GM10266 (cell line): ENCODE data around the gene ABCG5.

Source experiments
- DNase-seq: peaks from one replicate; pipeline ENCODE4 v3.0.0; 2012; ENCODE audit errors: extremely low spot score
- CTCF ChIP-seq: IDR thresholded peaks from 2 replicates; pipeline ENCODE4 v1.5.1; 2012; ENCODE audit warnings: mild to moderate bottlenecking, low read depth; ENCODE audit not compliant: control insufficient read depth, insufficient read depth; ENCODE audit errors: missing control alignments

Gene ABCG5

GRCh38 chr2:43794956-43795355 is 43.7 kb downstream of the ABCG5 start:
- no peak for DNase-seq
- TF ChIP-seq CTCF: no peak

- DNase-seq: no peak
- no peak for TF ChIP-seq CTCF
These were observed 46.0 kb downstream of the ABCG5 start for GRCh38 chr2:43792653-43793052.

- TF ChIP-seq CTCF: no peak
- no peak for DNase-seq
These were observed 47.4 kb downstream of the ABCG5 start for GRCh38 chr2:43791035-43791765.

- TF ChIP-seq CTCF: no peak
These were observed 48.5 kb downstream of the ABCG5 start for GRCh38 chr2:43790147-43790546.

GRCh38 chr2:43788646-43789045 is 50.0 kb downstream of the ABCG5 start:
- TF ChIP-seq CTCF: no peak
- no peak for DNase-seq

More at GRCh38 chr2:43790147-43790546, 48.5 kb downstream of the ABCG5 start:
- no peak for DNase-seq

DNA sequence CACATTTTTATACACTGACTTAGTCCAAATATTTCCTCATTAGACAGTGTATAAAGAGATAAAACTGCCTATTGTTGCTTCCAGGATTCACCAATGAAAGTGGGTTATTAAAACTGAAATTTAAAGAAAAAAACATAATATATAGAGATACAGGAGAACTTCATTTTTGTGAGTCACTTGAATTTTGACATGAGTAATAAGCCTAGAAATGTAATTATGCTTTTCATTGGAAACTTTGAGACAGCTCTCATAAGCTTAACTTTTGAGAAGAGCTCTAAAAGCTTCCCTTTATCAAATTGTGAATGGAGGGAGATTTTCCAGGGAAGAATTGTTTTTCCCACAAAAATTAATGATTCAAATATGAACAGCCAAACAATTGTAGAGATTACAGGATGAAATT is 50.7 kb downstream of the ABCG5 start:
- no peak for TF ChIP-seq CTCF
- DNase-seq: no peak

GRCh38 chr2:43778233-43778632 is 60.4 kb downstream of the ABCG5 start:
- no peak for TF ChIP-seq CTCF
- DNase-seq: no peak
